ENCODE results near the gene MPV17L. TPM values are rescaled to one million over a fixed set of nuclear protein-coding genes. Genes with fewer than 3 reads are reported as not detected.
A peak's percentile ranks its signal among the peaks of the same experiment; 100 is the strongest.
"Not testable (repeated sequence)": the region's sequence is repeated elsewhere in the genome, so short reads cannot be mapped to it uniquely, and the experiment has no call there.

The MPV17L gene
- total and polyA plus RNA-seq, 8 donors, result 0.58 to 7.0 (median 3.4) TPM

DNA sequence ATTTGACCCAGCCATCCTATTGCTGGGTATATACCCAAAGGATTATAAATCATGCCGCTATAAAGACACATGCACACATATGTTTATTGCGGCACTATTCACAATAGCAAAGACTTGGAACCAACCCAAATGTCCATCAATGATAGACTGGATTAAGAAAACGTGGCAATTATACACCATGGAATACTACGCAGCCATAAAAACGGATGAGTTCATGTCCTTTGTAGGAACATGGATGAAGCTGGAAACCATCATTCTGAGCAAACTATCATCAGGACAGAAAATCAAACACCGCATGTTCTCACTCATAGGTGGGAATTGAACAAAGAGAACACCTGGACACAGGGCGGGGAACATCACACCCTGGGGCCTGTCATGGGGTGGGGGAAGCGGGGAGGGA, 2.5 kb upstream of the MPV17L start:
- H3K4me3 ChIP-seq; H3K36me3 ChIP-seq; H3K9me3 ChIP-seq; H3K27ac ChIP-seq; intact Hi-C loops (cut with DNase I; ENCODE audit: low total_unique reads); DNase-seq; H3K27me3 ChIP-seq: not testable (repeated sequence)
- H3K4me1 ChIP-seq, result peaks cover 6 to 23% (median 17%) of the 10 kb centered on the region in 4 donors
- 90 to 96% (median 94%) methylated on average over 6 to 7 of the region's 8 CpGs for WGBS, 5 donors

DNA sequence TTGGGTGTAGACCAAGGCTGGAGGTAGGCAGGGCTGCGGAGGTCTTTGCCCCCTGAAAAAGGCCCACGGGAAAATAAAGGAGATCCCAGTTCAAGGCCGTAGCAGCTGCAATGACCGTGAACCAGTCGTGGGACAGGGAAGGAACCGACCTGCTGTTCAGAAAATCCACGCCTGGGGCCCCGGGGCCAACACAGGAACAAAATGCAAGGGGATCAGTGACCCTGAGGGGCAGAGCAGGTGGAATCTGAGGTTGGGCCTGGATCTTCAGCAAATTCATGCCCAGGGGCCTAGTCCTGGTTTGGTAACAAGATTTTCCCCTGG, 915 bp downstream of the MPV17L start:
- DNase-seq; intact Hi-C loops (cut with DNase I; ENCODE audit: low total_unique reads); H3K9me3 ChIP-seq; H3K36me3 ChIP-seq; H3K27me3 ChIP-seq: not testable (repeated sequence)
- WGBS, 5 donors, result 87 to 91% (median 88%) methylated on average over 8 of the region's 8 CpGs
- Histone ChIP-seq H3K27ac (peak overlapping the region in 3 of 5 donors; percentile 48 to 77 (median 70)), H3K4me3 (peak overlapping the region; percentile 61 to 76 (median 66)), H3K4me1 (peaks cover 6 to 23% (median 17%) of the 10 kb centered on the region in 4 donors)

DNA sequence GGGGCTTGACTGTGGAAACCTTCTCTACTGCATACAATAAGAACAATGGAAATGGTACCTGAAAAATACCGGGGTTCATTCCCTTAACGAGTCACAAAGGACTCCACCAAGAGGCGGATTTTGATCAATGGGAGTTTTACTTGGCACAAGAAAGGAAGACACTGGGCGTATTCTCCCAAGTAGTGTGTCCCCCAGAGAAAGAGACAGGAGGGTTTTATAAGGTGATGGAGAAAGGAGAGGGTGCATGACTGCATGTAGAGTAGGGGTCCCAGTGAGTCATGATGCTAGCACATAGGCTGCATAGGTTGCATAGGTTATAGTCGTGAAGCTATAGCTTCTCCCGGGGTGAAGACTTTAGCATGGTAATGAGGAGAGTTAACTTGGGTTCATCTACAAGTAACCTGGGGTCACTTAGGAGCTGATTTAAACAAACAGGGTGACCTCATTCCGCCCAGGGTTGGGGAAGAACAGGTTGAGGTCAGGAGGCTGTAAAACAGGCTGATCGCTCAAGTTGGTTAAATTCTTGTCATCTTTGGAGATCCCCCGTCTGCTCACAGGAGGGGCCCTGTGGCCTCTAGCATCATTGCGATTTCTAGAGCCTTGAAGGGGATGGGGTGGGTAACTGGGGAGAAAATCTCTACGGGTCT, 1.5 kb downstream of the MPV17L start:
- Histone ChIP-seq H3K36me3 (peaks cover 0 to 4% (median 1%) of the 10 kb centered on the region in 4 donors), H3K27ac (peak overlapping the region in 1 of 5 donors; percentile 77), H3K27me3 (peaks cover 0 to 8% (median 0%) of the 10 kb centered on the region in 3 donors), H3K4me1 (peaks cover 6 to 23% (median 17%) of the 10 kb centered on the region in 4 donors), H3K9me3 (no peaks in the 10 kb centered on the region), H3K4me3 (peak overlapping the region in 1 of 4 donors; percentile 76)
- no peak for TF ChIP-seq EP300 (IDR thresholded peaks at IDR 0.05)
- no peak for TF ChIP-seq POLR2A (IDR thresholded peaks at IDR 0.05)
- TF ChIP-seq, protein P1, sequence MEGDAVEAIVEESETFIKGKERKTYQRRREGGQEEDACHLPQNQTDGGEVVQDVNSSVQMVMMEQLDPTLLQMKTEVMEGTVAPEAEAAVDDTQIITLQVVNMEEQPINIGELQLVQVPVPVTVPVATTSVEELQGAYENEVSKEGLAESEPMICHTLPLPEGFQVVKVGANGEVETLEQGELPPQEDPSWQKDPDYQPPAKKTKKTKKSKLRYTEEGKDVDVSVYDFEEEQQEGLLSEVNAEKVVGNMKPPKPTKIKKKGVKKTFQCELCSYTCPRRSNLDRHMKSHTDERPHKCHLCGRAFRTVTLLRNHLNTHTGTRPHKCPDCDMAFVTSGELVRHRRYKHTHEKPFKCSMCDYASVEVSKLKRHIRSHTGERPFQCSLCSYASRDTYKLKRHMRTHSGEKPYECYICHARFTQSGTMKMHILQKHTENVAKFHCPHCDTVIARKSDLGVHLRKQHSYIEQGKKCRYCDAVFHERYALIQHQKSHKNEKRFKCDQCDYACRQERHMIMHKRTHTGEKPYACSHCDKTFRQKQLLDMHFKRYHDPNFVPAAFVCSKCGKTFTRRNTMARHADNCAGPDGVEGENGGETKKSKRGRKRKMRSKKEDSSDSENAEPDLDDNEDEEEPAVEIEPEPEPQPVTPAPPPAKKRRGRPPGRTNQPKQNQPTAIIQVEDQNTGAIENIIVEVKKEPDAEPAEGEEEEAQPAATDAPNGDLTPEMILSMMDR (IDR thresholded peaks at IDR 0.05), result no peak
- no peak for TF ChIP-seq POLR2AphosphoS5 (IDR thresholded peaks at IDR 0.05)
- DNase-seq, result no peak
- WGBS, 5 donors, result 85 to 93% (median 90%) methylated on average over 11 of the region's 11 CpGs
- intact Hi-C loops (cut with DNase I; ENCODE audit: low total_unique reads), result no loop called here

DNA sequence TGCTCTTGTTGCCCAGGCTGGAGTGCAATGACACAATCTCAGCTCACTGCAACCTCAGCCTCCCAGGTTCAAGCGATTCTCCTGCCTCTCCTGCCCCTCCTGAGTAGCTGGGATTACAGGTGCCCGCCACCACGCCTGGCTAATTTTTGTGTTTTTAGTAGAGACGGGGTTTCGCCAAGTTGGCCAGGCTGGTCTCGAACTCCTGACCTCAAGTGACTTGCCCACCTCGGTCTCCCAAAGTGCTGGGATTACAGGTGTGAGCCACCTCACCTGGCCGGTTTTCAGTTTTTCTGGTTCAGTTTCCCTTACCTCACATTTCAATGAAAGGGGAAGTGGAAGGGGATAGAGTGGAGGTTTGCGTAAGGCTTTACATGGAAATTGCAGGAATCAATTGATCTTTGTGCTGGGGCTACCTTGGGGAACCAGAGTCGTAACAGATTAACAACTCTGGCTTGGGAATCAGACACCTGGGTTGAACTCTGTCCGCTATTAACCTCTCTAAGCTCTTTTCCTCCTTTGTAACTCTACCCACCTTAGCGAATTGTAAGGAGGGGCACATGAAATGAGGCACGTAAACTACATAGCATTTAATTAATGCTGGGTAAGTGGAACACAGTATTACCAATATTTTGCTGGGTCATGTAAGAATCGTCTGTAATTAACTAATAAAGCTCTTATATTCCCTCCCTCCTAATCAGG, 3.2 kb downstream of the MPV17L start:
- H3K4me3 ChIP-seq, result no peak overlapping the region
- no peak overlapping the region for H3K27ac ChIP-seq
- H3K4me1 ChIP-seq, result peaks cover 6 to 23% (median 17%) of the 10 kb centered on the region in 4 donors
- TF ChIP-seq POLR2AphosphoS5 (IDR thresholded peaks at IDR 0.05) (no peak), EP300 (IDR thresholded peaks at IDR 0.05) (no peak), POLR2A (IDR thresholded peaks at IDR 0.05) (no peak)
- TF ChIP-seq, protein P1 (IDR thresholded peaks at IDR 0.05), result no peak
- WGBS, 5 donors, result 72 to 91% (median 77%) methylated on average over 14 of the region's 14 CpGs
- H3K36me3 ChIP-seq, result peaks cover 0 to 13% (median 2%) of the 10 kb centered on the region in 4 donors
- peak in 1 of 2 donors; percentile 71 for DNase-seq
- H3K9me3 ChIP-seq, result no peaks in the 10 kb centered on the region
- intact Hi-C loops (cut with DNase I; ENCODE audit: low total_unique reads), result no loop called here
- peaks cover 0 to 8% (median 0%) of the 10 kb centered on the region in 3 donors for H3K27me3 ChIP-seq

GRCh38 chr16:15399317-15399716, 3.8 kb downstream of the MPV17L start:
- no peak overlapping the region for H3K27ac ChIP-seq
- intact Hi-C loops (cut with DNase I; ENCODE audit: low total_unique reads), result no loop called here

DNA sequence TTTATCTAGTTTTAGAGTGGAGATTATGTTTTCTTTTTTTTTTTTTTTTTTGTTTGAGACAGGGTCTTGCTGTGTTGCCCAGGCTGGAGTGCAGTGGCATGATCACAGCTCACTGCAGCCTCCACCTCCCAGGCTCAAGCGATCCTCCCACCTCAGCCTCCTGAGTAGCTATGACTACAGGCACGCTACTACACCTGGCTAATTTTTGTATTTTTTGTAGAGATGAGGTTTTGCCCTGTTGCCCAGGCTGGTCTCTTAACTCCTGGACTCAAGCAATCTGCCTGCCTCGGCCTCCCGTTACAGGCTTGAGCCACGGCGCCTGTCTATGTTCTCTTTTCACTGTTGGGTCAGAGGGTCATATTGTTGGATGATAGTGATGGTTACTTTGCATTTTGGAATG, 4.8 kb downstream of the MPV17L start:
- WGBS, 5 donors, result 85 to 94% (median 91%) methylated on average over 6 of the region's 6 CpGs

More at GRCh38 chr16:15399317-15399716, 3.8 kb downstream of the MPV17L start:
- TF ChIP-seq POLR2A (IDR thresholded peaks at IDR 0.05), result no peak
- no peak for TF ChIP-seq POLR2AphosphoS5 (IDR thresholded peaks at IDR 0.05)
- no peak for TF ChIP-seq EP300 (IDR thresholded peaks at IDR 0.05)
- TF ChIP-seq, protein P1 (IDR thresholded peaks at IDR 0.05), result no peak
- peaks cover 6 to 23% (median 17%) of the 10 kb centered on the region in 4 donors for H3K4me1 ChIP-seq
- DNase-seq, result no peak
- H3K4me3 ChIP-seq, result no peak overlapping the region
- peaks cover 0 to 13% (median 2%) of the 10 kb centered on the region in 4 donors for H3K36me3 ChIP-seq
- H3K9me3 ChIP-seq, result no peaks in the 10 kb centered on the region
- 86 to 98% (median 92%) methylated on average over 3 of the region's 3 CpGs for WGBS, 5 donors
- peaks cover 0 to 8% (median 0%) of the 10 kb centered on the region in 3 donors for H3K27me3 ChIP-seq

More for the DNA sequence above, 4.8 kb downstream of the MPV17L start:
- DNase-seq; H3K9me3 ChIP-seq; H3K4me3 ChIP-seq; H3K27me3 ChIP-seq; intact Hi-C loops (cut with DNase I; ENCODE audit: low total_unique reads); H3K27ac ChIP-seq: not testable (repeated sequence)
- H3K4me1 ChIP-seq, result peaks cover 6 to 19% (median 16%) of the 10 kb centered on the region in 4 donors
- peaks cover 0 to 13% (median 2%) of the 10 kb centered on the region in 4 donors for H3K36me3 ChIP-seq

Data from stomach (tissue), 9 donors.